Activated CD4-positive, alpha-beta T cell treated with anti-CD3 and anti-CD28 coated beads, Interleukin-2, amount 10 ng/mL, durations not matched to agents 24 days and 14 days (primary cell): ENCODE data around the gene BTNL8. TPM values are rescaled to one million over a fixed set of nuclear protein-coding genes. Genes with fewer than 3 reads are reported as not detected.

ENCODE experiments used
- DNase-seq: peaks from one replicate; pipeline ENCODE4 v3.0.0; 2022
- H3K27ac Mint-ChIP-seq: one replicate; pipeline ENCODE4 v1.8.0; 2022; ENCODE audit warnings: mild to moderate bottlenecking, mixed read lengths
- H3K27me3 Mint-ChIP-seq: one replicate; pipeline ENCODE4 v1.8.0; 2022; ENCODE audit warnings: mixed read lengths
- H3K36me3 Mint-ChIP-seq: one replicate; pipeline ENCODE4 v1.8.0; 2022; ENCODE audit warnings: low read depth, mild to moderate bottlenecking, mixed read lengths
- H3K4me1 Mint-ChIP-seq: one replicate; pipeline ENCODE4 v1.8.0; 2021; ENCODE audit warnings: mixed read lengths
- H3K4me3 Mint-ChIP-seq: one replicate; pipeline ENCODE4 v1.8.0; 2022; ENCODE audit warnings: mild to moderate bottlenecking, moderate library complexity, mixed read lengths
- H3K9me3 Mint-ChIP-seq: one replicate; pipeline ENCODE4 v1.8.0; 2021; ENCODE audit warnings: mixed read lengths
- intact Hi-C: fragments of 100-400 bp; cut with micrococcal nuclease; formaldehyde crosslinking; loops from one replicate; pipeline ENCODE4 v1.15.1; 2023
- total RNA-seq: library from RNA; stranded (reverse); gene quantifications from 2 replicates; pipeline ENCODE4 v1.2.3, GENCODE V29; 2022

Gene BTNL8
- total RNA-seq, 1 donor from 2014 or later: not detected

DNA sequence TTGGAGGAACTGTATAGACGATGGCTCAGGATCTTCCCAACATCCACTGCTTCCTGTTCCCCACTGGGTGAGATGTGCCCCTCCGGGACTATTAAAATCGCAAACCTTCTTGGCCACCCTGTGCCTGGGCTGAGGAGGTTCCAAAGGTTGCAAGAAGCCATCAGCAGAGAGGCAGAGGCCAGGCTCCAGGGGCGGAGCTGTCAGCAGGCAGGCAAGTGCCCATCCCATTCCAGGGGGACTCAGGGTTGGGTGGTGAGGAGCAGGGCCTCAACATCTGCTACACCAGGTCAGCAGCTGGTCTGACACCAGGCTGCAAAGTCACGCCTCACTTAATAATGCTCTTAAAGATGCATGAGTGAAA lies 91.9 kb downstream of the BTNL8 start:
- H3K27me3 Mint-ChIP-seq: no peaks in the 10 kb centered on the region

More for the DNA sequence above, 91.9 kb downstream of the BTNL8 start:
- Mint-ChIP-seq H3K4me1 (no peaks in the 10 kb centered on the region), H3K9me3 (no peaks in the 10 kb centered on the region), H3K4me3 (no peak overlapping the region), H3K27ac (no peak overlapping the region), H3K36me3 (no peaks in the 10 kb centered on the region)
- intact Hi-C loops: no loop called here
- DNase-seq: no peak

Other genes with a start within 250 kb of the BTNL8 start
- gene FLT4, start 249.6 kb upstream of the BTNL8 start, total RNA-seq: 1.7 and 2.0 TPM in 2 replicates
- not detected in 2 replicates for gene OR2Y1, start 159.1 kb upstream of the BTNL8 start, total RNA-seq
- gene MGAT1, start 96.4 kb upstream of the BTNL8 start, total RNA-seq: 119 and 122 TPM in 2 replicates
- 26.7 and 28.0 TPM in 2 replicates for gene ZFP62, start 37.9 kb upstream of the BTNL8 start, total RNA-seq
- not detected in 2 replicates for gene BTNL3, start 89.7 kb downstream of the BTNL8 start, total RNA-seq
- gene BTNL9, start 141.1 kb downstream of the BTNL8 start, total RNA-seq: 0.23 TPM in 1 of 2 replicates, not detected in the other
- gene OR2V1, start 232.0 kb downstream of the BTNL8 start, total RNA-seq: not detected in 2 replicates
- gene OR2V2, start 248.4 kb downstream of the BTNL8 start, total RNA-seq: not detected in 2 replicates